ENCODE data around the gene PPP4R3B.
"Not testable (repeated sequence)": the region's sequence is repeated elsewhere in the genome, so short reads cannot be mapped to it uniquely, and the experiment has no call there.

The PPP4R3B gene

DNA sequence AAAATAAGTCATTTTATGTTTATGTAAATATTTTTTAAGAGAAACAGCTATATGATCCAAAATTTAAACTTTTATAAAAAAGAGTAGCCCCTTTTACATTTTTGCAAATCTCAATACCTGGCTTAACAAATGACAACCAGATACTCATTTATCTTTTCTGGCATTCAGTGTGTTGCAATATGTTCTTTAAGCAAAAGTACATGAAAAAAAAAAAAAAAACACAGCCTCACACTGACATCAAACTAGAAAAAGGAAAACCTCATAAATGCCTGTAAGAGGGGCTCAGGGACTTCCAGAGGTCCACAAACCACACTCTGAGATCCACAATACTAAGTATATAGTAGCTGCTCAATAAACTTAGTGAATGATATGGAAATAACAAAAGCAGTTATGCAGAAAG, 21.9 kb downstream of the PPP4R3B start:
- no peak for DNase-seq (ENCODE audit: low spot score)

GRCh38 chr2:55592130-55592529, 25.3 kb downstream of the PPP4R3B start:
- no peak for DNase-seq (ENCODE audit: low spot score)

DNA sequence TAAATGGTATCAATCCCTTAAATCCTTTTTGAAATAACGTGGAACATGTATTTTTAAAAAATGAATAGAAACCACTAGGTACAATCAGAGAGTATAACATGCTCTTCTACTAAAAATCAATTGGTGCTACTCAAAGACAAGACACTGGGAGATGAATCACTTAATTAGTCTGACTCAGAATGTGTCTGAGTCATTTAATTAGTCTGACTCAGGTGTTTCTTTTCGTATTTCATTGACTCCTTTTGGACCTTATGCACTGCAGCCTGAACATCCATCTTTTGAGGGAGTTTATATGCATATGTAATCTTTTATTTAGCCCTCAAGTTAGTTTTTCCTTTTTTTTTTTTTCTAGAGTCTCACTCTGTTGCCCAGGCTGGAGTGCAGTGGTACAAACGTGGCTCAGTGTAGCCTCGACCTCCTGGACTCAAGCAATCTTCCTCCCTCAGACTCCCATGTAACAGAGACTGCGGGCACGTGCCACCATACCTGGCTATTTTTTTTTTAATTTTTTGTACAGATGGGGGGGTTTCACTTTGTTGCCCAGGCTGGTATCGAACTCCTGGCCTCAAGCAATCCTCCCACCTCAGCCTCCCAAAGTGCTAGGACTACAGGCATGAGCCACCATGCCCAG, 26.5 kb downstream of the PPP4R3B start:
- peak; percentile 62 for DNase-seq (ENCODE audit: low spot score)

GRCh38 chr2:55585451-55586080, 31.9 kb downstream of the PPP4R3B start:
- DNase-seq (ENCODE audit: low spot score), result no peak

GRCh38 chr2:55581874-55582547, 35.4 kb downstream of the PPP4R3B start:
- no peak for DNase-seq (ENCODE audit: low spot score)

GRCh38 chr2:55581435-55581834, 36.0 kb downstream of the PPP4R3B start:
- peak; percentile 16 for DNase-seq (ENCODE audit: low spot score)

DNA sequence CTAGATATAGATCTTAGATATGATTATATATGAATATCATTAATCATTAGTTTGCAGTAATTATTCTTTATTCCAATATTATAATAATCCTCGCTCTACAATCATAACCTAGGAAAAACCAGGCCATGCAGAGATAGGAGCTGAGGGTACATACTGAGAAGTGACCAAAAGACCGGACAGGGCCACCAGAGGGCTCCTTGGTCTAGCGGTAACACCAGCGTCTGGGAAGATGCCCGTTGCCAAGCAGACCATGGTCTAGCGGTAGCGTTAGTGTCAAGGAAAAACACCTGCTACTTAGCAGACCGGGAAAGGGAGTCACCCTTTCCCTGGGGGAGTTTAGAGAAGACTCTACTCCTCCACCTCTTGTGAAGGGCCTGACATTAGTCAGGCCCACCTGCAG, 48.4 kb downstream of the PPP4R3B start:
- not testable (repeated sequence) for DNase-seq (ENCODE audit: low spot score)

DNA sequence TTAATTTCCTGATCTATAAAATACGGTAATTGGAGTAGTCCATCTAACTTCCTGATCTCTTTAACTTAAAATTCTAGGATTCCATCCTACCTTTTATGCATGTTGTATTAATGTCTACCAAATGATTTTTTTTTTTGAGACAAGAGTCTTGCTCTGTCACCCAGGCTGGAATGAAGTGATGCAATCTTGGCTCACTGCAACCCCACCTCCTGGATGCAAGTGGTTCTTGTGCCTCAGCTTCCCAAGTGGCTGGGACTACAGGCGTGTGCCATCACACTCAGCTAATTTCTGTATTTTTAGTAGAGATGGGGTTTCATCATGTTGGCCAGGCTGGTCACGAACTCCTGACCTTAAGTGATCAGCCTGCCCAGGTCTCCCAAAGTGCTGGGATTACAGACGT, 50.1 kb downstream of the PPP4R3B start:
- DNase-seq (ENCODE audit: low spot score), result no peak

DNA sequence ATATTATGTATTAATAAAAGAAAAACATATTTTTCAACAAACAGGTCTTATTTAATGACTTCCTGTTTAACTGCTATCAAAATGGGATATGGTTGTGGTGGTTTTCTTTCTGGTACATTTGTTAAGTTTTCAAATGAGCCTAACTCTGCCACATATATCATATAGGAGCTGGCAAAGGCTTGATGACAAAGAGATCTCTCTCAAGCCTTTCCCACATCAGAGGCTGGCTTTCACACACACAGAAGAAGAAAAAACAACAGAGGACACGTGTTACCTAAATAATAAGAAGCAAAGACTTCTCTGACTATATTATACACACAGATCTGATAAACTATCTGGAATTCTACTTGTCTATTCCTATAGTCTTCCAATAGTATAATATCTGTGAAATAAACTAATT, 51.8 kb downstream of the PPP4R3B start:
- DNase-seq (ENCODE audit: low spot score), result peak; percentile 23

- no peak for DNase-seq (ENCODE audit: low spot score)
These were observed 56.6 kb downstream of the PPP4R3B start for GRCh38 chr2:55560855-55561254.

DNA sequence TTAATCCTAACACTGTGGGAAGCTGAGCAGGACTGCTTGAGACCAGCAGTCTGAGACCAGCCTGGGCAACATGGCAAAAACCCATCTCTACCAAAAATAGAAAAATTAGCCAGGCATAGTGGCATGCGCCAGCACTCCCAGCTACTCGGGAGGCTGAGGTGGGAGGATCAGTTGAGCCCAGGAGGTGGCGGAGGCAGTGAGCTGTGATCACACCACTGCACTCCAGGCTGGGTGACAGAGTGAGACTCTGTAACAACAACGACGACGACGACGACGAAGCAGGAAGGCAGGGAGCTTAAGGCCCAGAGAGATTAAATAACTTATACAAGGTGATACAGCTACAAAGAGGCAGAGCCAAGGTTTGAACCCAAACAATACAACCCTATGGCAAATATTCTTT, 60.6 kb downstream of the PPP4R3B start:
- DNase-seq (ENCODE audit: low spot score), result no peak

- no peak for DNase-seq (ENCODE audit: low spot score)
These were observed 61.4 kb downstream of the PPP4R3B start for GRCh38 chr2:55555977-55556376.

DNA sequence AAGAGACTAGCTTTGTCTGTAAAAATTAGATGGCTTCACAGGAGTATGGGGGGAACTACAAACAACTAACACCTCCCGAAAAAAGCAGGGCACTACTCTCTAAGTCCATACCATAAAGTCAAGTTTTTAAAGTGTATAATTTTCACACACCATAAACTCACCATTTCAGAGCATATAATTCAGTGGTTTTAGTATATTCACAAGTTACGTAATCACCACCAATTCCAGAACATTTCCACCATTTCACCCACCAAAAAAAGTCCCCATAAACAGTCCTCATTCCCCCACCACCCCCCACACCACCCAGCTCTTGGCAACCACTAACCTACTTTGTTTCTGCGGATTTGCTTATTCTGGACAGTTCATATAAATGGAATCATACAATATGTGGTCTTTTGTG, 64.1 kb downstream of the PPP4R3B start:
- DNase-seq (ENCODE audit: low spot score), result no peak

DNA sequence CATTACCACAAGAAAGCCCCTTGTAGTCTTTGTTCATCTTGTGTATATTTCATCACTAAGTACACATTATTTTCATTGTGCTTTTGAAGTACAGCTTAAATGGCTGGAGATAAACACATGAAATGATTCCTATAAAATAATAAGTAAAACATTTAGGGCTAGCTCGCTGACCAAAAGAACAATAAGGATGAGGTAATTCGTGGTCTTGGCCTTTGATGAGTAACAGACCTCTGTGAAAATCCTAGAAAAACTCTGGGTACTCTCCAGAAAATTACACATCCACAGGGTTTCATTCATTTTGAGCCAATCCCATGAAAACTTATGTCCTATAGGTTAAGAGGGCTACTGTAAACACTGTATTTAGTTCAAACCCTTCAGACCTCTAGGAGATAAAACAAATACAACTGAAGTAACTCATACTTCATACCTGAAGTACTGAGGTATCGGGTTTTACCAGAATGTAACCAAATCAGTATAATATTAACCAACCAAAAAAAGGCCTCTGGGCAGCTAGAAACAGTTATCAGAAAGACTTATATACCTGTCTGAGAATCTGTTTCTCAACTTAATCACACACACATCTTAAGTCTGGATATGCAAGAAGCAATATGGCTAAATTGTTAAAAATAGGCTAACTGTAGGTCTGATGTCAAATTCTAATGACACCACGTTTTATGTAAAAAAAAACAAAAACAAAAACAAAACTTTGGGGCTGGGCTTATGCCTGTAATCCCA, 66.9 kb downstream of the PPP4R3B start:
- no peak for DNase-seq (ENCODE audit: low spot score)

DNA sequence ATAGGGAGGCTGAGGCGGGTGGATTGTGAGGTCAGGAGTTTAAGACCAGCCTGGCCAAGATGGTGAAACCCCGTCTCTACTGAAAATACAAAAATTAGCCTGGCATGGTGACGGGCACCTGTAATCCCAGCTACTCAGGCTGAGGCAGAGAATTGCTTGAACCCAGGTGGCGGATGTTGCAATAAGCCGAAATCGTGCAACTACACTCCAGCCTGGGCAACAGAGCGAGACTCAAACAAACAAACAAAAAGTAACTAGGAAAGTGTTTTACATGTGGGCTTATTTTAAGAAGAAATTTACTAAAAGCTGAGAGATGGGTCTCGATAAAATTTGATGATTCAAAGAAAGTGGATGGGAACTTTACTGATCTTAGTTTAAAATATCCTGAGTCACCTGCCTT, 69.7 kb downstream of the PPP4R3B start:
- DNase-seq (ENCODE audit: low spot score), result not testable (repeated sequence)

DNA sequence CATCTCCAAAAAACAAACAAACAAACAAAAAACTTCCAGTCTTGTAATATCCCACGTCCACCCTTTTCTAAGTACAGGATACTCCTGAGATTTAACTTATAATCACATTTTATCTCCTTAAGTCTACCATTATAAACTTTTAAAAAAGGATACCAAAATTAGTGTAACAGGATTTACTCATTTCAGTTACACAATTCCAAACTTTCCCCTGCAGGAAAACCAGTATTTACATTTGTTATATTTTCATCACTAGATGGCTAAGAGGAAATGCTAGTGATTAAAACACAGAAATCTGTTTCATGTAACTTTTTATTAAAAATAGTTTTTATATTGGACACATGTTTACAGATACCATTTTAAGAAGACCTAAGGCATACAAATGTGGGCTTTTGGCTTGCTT, 70.4 kb downstream of the PPP4R3B start:
- DNase-seq (ENCODE audit: low spot score), result no peak

- peak; percentile 30 for DNase-seq (ENCODE audit: low spot score)
These were observed 86.8 kb downstream of the PPP4R3B start for GRCh38 chr2:55530539-55531081.

- no peak for DNase-seq (ENCODE audit: low spot score)
These were observed 91.2 kb downstream of the PPP4R3B start for GRCh38 chr2:55526174-55526573.

GRCh38 chr2:55524884-55525437, 92.5 kb downstream of the PPP4R3B start:
- DNase-seq (ENCODE audit: low spot score), result no peak

DNA sequence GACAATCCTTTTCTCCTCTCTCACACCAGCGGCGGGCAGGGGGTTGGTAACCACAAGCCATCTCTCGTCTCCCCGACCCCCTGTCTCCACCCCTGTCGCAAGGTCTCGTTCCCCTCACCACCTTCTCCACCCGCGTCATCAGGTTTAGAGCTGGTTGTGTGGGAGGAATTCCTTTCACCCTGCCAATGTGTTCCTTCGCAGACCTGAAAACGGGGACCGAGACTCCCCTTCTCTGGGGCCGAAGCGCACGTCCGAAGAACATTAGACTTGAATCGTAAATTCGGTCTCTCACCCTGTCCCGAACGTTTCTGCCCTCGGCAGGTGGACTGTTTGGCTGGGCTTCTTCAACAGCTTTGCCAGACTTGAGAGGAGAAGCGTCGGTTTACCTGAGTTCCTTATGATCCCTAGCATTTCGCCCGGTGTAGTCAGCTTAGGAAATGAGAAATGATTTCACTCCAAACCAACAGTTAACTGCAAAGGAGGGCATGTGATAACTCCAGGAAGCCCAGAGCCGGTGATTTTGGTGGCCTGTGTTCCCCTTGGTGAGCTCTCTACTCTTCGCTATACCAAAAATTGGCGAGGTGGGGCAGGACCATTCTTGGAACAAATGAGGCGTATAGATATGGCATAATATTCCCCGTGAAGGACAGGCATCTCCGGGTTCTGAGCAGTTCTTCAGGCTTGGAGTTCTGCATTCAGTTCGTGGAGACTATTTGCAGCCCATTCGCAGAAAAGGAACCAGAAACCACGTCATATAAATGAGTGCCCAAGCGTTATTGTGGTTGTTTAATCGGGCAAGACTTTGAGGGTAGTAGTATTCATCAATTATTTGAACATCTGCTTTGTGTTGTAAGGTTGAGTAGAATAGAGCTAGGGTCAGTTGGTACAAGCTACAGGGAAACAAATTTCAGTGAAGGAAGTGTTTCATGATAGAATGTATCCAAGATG, 97.2 kb downstream of the PPP4R3B start:
- DNase-seq (ENCODE audit: low spot score), result peak; percentile 25

DNA sequence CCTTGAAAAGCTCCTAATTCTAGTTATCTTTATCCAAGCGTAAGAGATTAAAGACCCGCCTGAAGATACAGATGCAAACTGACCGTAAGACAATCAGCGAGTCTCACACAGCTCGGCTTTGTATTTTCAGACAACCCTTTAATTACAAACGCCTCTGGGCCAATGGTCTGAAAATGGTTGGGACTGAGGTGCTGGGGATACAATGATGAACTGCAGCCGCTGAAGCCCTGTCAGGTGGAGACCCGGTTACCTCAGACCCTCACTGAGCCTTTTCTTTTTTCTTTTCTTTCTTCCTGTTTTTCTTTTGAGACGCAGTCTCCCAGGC, 98.6 kb downstream of the PPP4R3B start:
- DNase-seq (ENCODE audit: low spot score), result peak; percentile 27
